Muscle of leg (tissue), 11 donors: ENCODE results near the gene HPS1. TPM values are rescaled to one million over a fixed set of nuclear protein-coding genes. Genes with fewer than 3 reads are reported as not detected.

ENCODE experiments used
- DNase-seq: peaks from one replicate; pipeline ENCODE4 v3.0.0; 2013
- H3K27ac ChIP-seq: one replicate; pipeline ENCODE4 v1.5.1; 2013; ENCODE audit warnings: mild to moderate bottlenecking, low read length, control low read depth
- H3K27me3 ChIP-seq: one replicate; pipeline ENCODE4 v1.6.1; 2013; ENCODE audit warnings: low read length; ENCODE audit not compliant: control insufficient read depth, insufficient read depth
- H3K36me3 ChIP-seq: one replicate; pipeline ENCODE4 v1.6.1; 2013; ENCODE audit warnings: low read length; ENCODE audit not compliant: control insufficient read depth, insufficient read depth
- H3K4me1 ChIP-seq: one replicate; pipeline ENCODE4 v1.6.1; 2013; ENCODE audit warnings: low read length; ENCODE audit not compliant: control insufficient read depth, insufficient read depth
- H3K4me3 ChIP-seq: one replicate; pipeline ENCODE4 v1.5.1; 2013; ENCODE audit warnings: low read length, control low read depth
- H3K9me3 ChIP-seq: replicated peaks from 2 replicates; pipeline ENCODE4 v1.6.1; 2013; ENCODE audit warnings: low read depth, low read length; ENCODE audit not compliant: control insufficient read depth
- WGBS: methylation state at CpG from one replicate; pipeline ENCODE4 v1.1.5; 2013; ENCODE audit warnings: missing lambda C conversion rate; ENCODE audit not compliant: insufficient coverage; 5-methylcytosine and 5-hydroxymethylcytosine counted together
- polyA plus RNA-seq, 8 donors: library from polyadenylated mRNA; unstranded; fragments of 120-200 nt; gene quantifications; one replicate each; pipeline versions ENCODE4 v1.2.1 to v1.2.3, GENCODE V29; 2013; ENCODE audit warnings: inconsistent platforms in 1 of 8, low replicate concordance in 1 of 8; ENCODE audit not compliant: insufficient read length in 8 of 8, insufficient read depth in 1 of 8
- total RNA-seq: library from RNA; stranded (reverse); fragments of 120-200 nt; gene quantifications from one replicate; pipeline ENCODE4 v1.2.4, GENCODE V29; 2013

HPS1 gene
- total and polyA plus RNA-seq, 9 donors: 9.7 to 24.3 (median 16.0) TPM

GRCh38 chr10:98403812-98404504 lies 42.8 kb downstream of the HPS1 start:
- no peaks in the 10 kb centered on the region for H3K9me3 ChIP-seq
- no peak overlapping the region for H3K4me3 ChIP-seq
- no peaks in the 10 kb centered on the region for H3K27me3 ChIP-seq
- 92% methylated on average over 4 of the region's 7 CpGs for WGBS
- peaks cover 11% of the 10 kb centered on the region for H3K4me1 ChIP-seq
- no peak for DNase-seq
- H3K36me3 ChIP-seq: peaks cover 5% of the 10 kb centered on the region
- no peak overlapping the region for H3K27ac ChIP-seq

DNA sequence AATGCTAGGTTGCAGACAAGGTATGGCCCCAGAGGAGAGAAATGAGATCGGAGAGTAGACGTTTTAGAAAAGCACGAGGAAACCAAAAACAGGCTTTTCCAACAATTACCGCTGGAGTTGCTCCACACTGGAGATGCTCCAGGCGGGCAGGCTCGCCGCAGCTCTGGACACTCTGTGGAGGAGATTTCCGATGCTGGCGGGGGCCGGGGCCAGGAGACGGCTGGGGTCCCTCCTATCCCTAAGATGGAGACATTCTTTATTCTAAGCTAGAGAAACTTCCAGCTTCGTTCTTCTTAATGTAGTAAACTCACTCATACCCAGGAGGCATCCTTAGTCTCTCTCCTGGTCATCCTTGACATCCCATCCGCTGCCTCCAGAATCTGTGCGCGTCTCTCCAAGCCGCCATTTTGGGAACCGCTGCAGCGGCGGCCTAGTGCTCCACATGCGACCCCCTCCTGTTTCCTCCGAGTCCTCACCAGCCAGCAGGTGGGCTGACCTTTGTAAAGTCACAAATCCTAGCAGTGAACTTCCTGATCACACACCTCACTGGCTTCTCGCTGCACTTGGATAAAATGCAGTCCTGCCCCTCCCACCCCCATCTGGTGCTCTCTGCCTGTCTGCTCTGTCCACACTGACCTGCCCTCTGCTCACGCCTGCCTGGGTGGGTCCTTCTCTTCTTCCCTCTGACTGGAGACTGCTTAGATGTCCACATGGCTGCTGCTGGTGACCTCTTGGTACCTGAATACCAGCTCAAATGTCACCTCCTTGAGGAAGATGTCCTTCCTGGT lies 43.6 kb downstream of the HPS1 start:
- peaks cover 5% of the 10 kb centered on the region for H3K36me3 ChIP-seq
- no peak for DNase-seq
- H3K27ac ChIP-seq: no peak overlapping the region
- H3K4me1 ChIP-seq: peaks cover 11% of the 10 kb centered on the region
- WGBS: 93% methylated on average over 23 of the region's 23 CpGs
- no peaks in the 10 kb centered on the region for H3K9me3 ChIP-seq
- no peak overlapping the region for H3K4me3 ChIP-seq
- no peaks in the 10 kb centered on the region for H3K27me3 ChIP-seq

DNA sequence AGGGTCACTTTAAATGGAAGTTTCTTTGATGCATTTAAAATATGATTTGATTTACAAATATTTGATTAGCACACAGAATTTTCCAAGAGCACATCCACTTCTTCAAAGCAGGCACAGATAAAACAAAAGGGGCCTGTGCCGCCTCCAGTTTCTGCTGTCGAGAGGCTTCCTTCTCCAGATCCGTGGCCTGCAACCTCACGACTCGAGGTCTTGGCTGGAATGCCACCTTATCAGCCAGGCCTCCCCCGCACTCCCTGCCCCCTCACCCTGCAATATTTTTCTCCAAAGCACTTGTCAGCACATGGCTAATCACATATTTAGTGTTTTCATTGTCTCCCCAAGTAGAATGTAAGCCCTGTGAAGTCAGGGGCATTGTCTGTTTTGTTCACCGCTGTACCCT lies 44.3 kb downstream of the HPS1 start:
- Histone ChIP-seq H3K4me3 (no peak overlapping the region), H3K27ac (no peak overlapping the region)
- WGBS: 95% methylated on average over 4 of the region's 7 CpGs

DNA sequence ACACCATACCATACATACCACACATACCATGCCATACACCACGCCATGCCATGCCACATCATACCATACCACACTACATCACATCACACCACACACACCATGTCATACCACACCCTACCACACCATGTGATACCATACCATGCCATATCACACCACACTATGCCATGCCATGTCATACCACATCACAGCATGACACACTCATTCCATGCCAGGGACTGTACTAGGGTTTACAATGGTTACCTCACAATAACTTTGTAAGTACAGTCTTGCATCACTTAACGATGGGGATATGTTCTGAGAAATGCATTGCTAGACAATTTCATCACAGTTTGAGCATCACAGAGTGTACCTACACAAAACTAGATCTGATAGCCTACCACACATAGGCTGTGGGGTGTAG lies 46.3 kb downstream of the HPS1 start:
- peaks cover 23% of the 10 kb centered on the region for H3K36me3 ChIP-seq
- no peaks in the 10 kb centered on the region for H3K9me3 ChIP-seq
- no peak for DNase-seq
- H3K4me1 ChIP-seq: peaks cover 10% of the 10 kb centered on the region
- H3K27me3 ChIP-seq: no peaks in the 10 kb centered on the region
- no peak overlapping the region for H3K4me3 ChIP-seq
- 90% methylated on average over 1 of the region's 2 CpGs for WGBS
- no peak overlapping the region for H3K27ac ChIP-seq

More for the DNA sequence above, 44.3 kb downstream of the HPS1 start:
- H3K27me3 ChIP-seq: no peaks in the 10 kb centered on the region
- peaks cover 6% of the 10 kb centered on the region for H3K36me3 ChIP-seq
- no peak for DNase-seq
- H3K4me1 ChIP-seq: peaks cover 11% of the 10 kb centered on the region
- no peaks in the 10 kb centered on the region for H3K9me3 ChIP-seq

- WGBS: 85% methylated on average over 8 of the region's 9 CpGs
- H3K27me3 ChIP-seq: no peaks in the 10 kb centered on the region
- peaks cover 29% of the 10 kb centered on the region for H3K36me3 ChIP-seq
- peaks cover 7% of the 10 kb centered on the region for H3K4me1 ChIP-seq
- H3K9me3 ChIP-seq: no peaks in the 10 kb centered on the region
- no peak overlapping the region for H3K4me3 ChIP-seq
- no peak for DNase-seq
- no peak overlapping the region for H3K27ac ChIP-seq
These were observed 47.0 kb downstream of the HPS1 start for GRCh38 chr10:98399784-98400183.

DNA sequence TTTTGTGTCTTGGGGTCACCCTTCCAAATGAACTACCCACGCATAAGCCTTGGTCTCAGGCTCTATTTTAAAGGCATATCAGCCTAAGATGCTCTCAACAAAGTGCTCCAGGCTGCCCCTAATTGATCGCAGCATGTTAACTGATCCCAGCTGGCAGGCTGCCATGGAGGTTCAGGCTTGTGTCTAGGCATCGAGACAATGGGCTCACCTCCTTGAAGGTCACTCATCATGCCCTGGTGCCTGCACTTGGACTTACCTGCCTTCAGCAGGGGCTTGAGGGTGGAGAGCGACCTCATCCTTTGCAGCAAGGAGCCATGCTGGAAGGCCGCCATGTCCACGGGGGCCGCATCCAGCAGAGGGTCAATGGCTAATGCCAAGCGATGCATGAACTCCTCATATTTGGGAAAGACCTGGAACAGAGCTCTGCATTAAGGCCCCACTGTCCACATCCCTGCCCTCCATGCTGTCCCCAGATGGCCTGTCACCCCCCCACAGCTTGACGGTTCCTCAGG lies 49.6 kb downstream of the HPS1 start:
- 93% methylated on average over 8 of the region's 9 CpGs for WGBS
- no peaks in the 10 kb centered on the region for H3K27me3 ChIP-seq
- H3K4me3 ChIP-seq: no peak overlapping the region
- H3K9me3 ChIP-seq: no peaks in the 10 kb centered on the region
- no peak overlapping the region for H3K27ac ChIP-seq
- peaks cover 24% of the 10 kb centered on the region for H3K36me3 ChIP-seq
- DNase-seq: no peak
- H3K4me1 ChIP-seq: peaks cover 17% of the 10 kb centered on the region

- WGBS: 97% methylated on average over 5 of the region's 6 CpGs
- H3K9me3 ChIP-seq: no peaks in the 10 kb centered on the region
- H3K27ac ChIP-seq: no peak overlapping the region
- H3K27me3 ChIP-seq: no peaks in the 10 kb centered on the region
- H3K4me3 ChIP-seq: no peak overlapping the region
- peaks cover 24% of the 10 kb centered on the region for H3K36me3 ChIP-seq
- H3K4me1 ChIP-seq: peaks cover 24% of the 10 kb centered on the region
- DNase-seq: no peak
These were observed 50.4 kb downstream of the HPS1 start for GRCh38 chr10:98396096-98397063.

GRCh38 chr10:98394851-98395440 lies 51.8 kb downstream of the HPS1 start:
- DNase-seq: no peak

DNA sequence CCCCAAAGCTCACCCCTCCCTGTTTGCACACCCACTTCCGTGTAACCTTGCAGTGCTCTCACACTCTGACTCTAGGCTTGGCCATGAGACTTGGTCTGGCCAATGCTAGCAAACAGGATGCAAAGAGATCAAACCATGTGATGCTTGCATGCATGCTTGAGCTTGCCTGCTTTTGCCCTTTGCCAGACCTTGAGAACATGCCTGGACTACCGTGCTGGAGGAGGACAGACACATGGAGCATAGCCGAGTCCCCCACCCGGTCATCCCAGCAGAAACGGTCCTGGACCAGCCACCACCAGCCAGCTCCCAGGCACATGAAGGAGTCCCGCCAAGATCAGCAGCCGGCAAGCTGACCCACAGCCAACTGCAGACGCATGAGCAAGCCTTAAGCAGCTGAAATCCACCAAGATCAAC lies 55.1 kb downstream of the HPS1 start:
- no peak overlapping the region for H3K4me3 ChIP-seq
- H3K9me3 ChIP-seq: no peaks in the 10 kb centered on the region
- H3K27ac ChIP-seq: no peak overlapping the region
- 48% methylated on average over 5 of the region's 8 CpGs for WGBS
- peaks cover 34% of the 10 kb centered on the region for H3K4me1 ChIP-seq
- DNase-seq: peak; percentile 63
- H3K27me3 ChIP-seq: no peaks in the 10 kb centered on the region
- H3K36me3 ChIP-seq: peaks cover 24% of the 10 kb centered on the region

More at GRCh38 chr10:98394851-98395440, 51.8 kb downstream of the HPS1 start:
- Histone ChIP-seq H3K36me3 (peaks cover 29% of the 10 kb centered on the region), H3K4me1 (peaks cover 25% of the 10 kb centered on the region), H3K27me3 (no peaks in the 10 kb centered on the region), H3K27ac (no peak overlapping the region), H3K4me3 (no peak overlapping the region), H3K9me3 (no peaks in the 10 kb centered on the region)
- WGBS: 66% methylated on average over 4 of the region's 8 CpGs
